Heart left ventricle (tissue), 16 donors: ENCODE measurements around the gene CENPL. TPM values are rescaled to one million over a fixed set of nuclear protein-coding genes. Genes with fewer than 3 reads are reported as not detected.
"Not testable (repeated sequence)": the region's sequence is repeated elsewhere in the genome, so short reads cannot be mapped to it uniquely, and the experiment has no call there.

Experiments used
- ATAC-seq, 4 donors: fragments of 200-7000 bp; cut with Tn5 transposase; one replicate each; pipeline ENCODE4 v1.9.1; 2020 to 2022; ENCODE audit warnings: moderate library complexity in 4 of 4, mild to moderate bottlenecking in 3 of 4, moderate number of reproducible peaks in 1 of 4
- DNase-seq, 5 donors: peaks; one replicate each; pipeline ENCODE4 v3.0.0-alpha.2; 2020
- H3K27ac ChIP-seq, 12 donors: fragments of 200-600 bp; sonication (generic) in 4 of 12; one replicate each; pipeline versions ENCODE4 v1.5.0 to v1.8.0; 2016 to 2022; ENCODE audit warnings: mild to moderate bottlenecking in 2 of 12
- H3K27me3 ChIP-seq, 9 donors: fragments of 200-600 bp; sonication (generic) in 2 of 9; one replicate each; pipeline versions ENCODE4 v1.5.1 to v1.8.0; 2016 to 2022; ENCODE audit warnings: mild to moderate bottlenecking in 3 of 9
- H3K36me3 ChIP-seq, 9 donors: fragments of 200-600 bp; sonication (generic) in 2 of 9; one replicate each; pipeline versions ENCODE4 v1.5.0 to v1.8.0; 2018 to 2022; ENCODE audit warnings: mild to moderate bottlenecking in 2 of 9
- H3K4me1 ChIP-seq, 12 donors: fragments of 200-600 bp; sonication (generic) in 4 of 12; one replicate each; pipeline versions ENCODE4 v1.5.0 to v1.8.0; 2016 to 2022; ENCODE audit warnings: mild to moderate bottlenecking in 3 of 12
- H3K4me3 ChIP-seq, 12 donors: fragments of 200-600 bp; sonication (generic) in 4 of 12; one replicate each; pipeline versions ENCODE4 v1.5.0 to v1.8.0; 2017 to 2022; ENCODE audit warnings: mild to moderate bottlenecking in 9 of 12, moderate library complexity in 4 of 12
- H3K9me3 ChIP-seq, 12 donors: fragments of 200-600 bp; sonication (generic) in 4 of 12; one replicate each; pipeline versions ENCODE4 v1.5.0 to v1.8.0; 2016 to 2022; ENCODE audit warnings: mild to moderate bottlenecking in 1 of 12
- CTCF ChIP-seq, 12 donors: fragments of 200-600 bp; sonication (generic) in 4 of 12; IDR thresholded peaks; one replicate each; pipeline versions ENCODE4 v1.5.0 to v1.8.0; 2018 to 2022; ENCODE audit warnings: antibody characterized with exemption in 12 of 12, mild to moderate bottlenecking in 5 of 12
- POLR2A ChIP-seq, 2 donors: fragments of 450-650 bp; IDR thresholded peaks; one replicate each; pipeline ENCODE4 v1.6.1; 2017; ENCODE audit warnings: antibody characterized with exemption in 2 of 2, mild to moderate bottlenecking in 2 of 2, moderate library complexity in 2 of 2
- WGBS, 4 donors: extraction: QIAGEN DNeasy Blood & Tissue Kit in 2 of 4; methylation state at CpG; one replicate each; pipeline versions ENCODE4 v1.1.5 to v1.1.7; 2013 to 2018; 5-methylcytosine and 5-hydroxymethylcytosine counted together
- intact Hi-C, 10 donors: fragments of 100-400 bp; cut with DNase I; formaldehyde crosslinking; loops; one replicate each; pipeline versions ENCODE4 v1.11.1 to v1.14.2; 2022
- polyA plus RNA-seq, 2 donors: library from polyadenylated mRNA; stranded (reverse); fragments of 200-250 nt; gene quantifications; one replicate each; pipeline ENCODE4 v1.2.3, GENCODE V29; 2013
- total RNA-seq, 9 donors: library from RNA; depleted of rRNA in 2 of 9; stranded (reverse); fragments of >200 nt in 2 of 9; fragmentation: NEBNext Ultra II Directional in 3 of 9; extraction: Animal tissue kit (Norgen Biotek cat#: 25700) in 3 of 9; gene quantifications; one replicate each; pipeline versions ENCODE4 v1.1.0 to v1.2.4, GENCODE V29; 2016 to 2023
- donor health status: ischemic (EF 13 %, LVEDD 7.1; RV severe dilation, severe dysfunction).
- donor health status: healthy with polysubstance abuse.
- donor health status: DM: no; HTN: yes; CAD: no.
- donor health status: DM: no; HTN: no; CAD: no.
- donor health status: ischemic (EF 25% LVEDD 6.9; RV normal size, moderate dysfunction).
- donor health status: ischemic (EF 25% LVEDD 5.7; RV mildly dilated, moderate dysfunction).
- donor health status: healthy.
- donor health status: DM: yes; HTN: yes; CAD: no.
- donor health status: ischemic (EF 35%, LVEDD 5.7; RV mildly dilated, moderate dysfunction).
- donor health status: nonischemic (EF 11% LVEDD 7.7; RV severe dilation, severe dysfunction).
- donor health status: DM: yes; HTN: yes; CAD: no.
- donor health status: PGD.
- donor health status: ischemic (EF 29% LVEDD 5.4; RV normal size, mild dysfunction).
- donor health status: nonischemic (EF 23%, LVEDD 6.1; RV moderate dilation, normal function).

The CENPL gene
- total and polyA plus RNA-seq, 11 donors = 1.7 to 5.8 (median 3.5) TPM

- Histone ChIP-seq H3K27ac (no peak overlapping the region), H3K4me1 (no peaks in the 10 kb centered on the region), H3K9me3 (peaks cover 0 to 6% (median 0%) of the 10 kb centered on the region in 12 donors), H3K36me3 (peaks cover 0 to 78% (median 50%) of the 10 kb centered on the region in 9 donors), H3K27me3 (no peaks in the 10 kb centered on the region), H3K4me3 (no peak overlapping the region)
- 91 to 100% (median 97%) methylated on average over 1 of the region's 1 CpG for WGBS, 4 donors
- TF ChIP-seq CTCF (IDR thresholded peaks at IDR 0.05) (no peak), POLR2A (IDR thresholded peaks at IDR 0.05) (no peak)
- no peak for ATAC-seq
- intact Hi-C loops = no loop called here
- no peak for DNase-seq
Observed at GRCh38 chr1:173771560-173771959, 53.1 kb downstream of the CENPL start.

GRCh38 chr1:173770330-173770729, 54.4 kb downstream of the CENPL start:
- H3K27ac ChIP-seq, DNase-seq, H3K9me3 ChIP-seq, H3K27me3 ChIP-seq, H3K4me3 ChIP-seq, intact Hi-C loops, H3K4me1 ChIP-seq, ATAC-seq: not testable (repeated sequence)
- H3K36me3 ChIP-seq = peaks cover 0 to 78% (median 48%) of the 10 kb centered on the region in 9 donors
- 94 to 97% (median 96%) methylated on average over 9 of the region's 9 CpGs for WGBS, 4 donors

GRCh38 chr1:173768827-173769226, 55.9 kb downstream of the CENPL start:
- Histone ChIP-seq H3K4me1 (no peaks in the 10 kb centered on the region), H3K36me3 (peaks cover 0 to 67% (median 38%) of the 10 kb centered on the region in 9 donors), H3K4me3 (no peak overlapping the region), H3K27ac (no peak overlapping the region), H3K27me3 (no peaks in the 10 kb centered on the region), H3K9me3 (peaks cover 0 to 7% (median 0%) of the 10 kb centered on the region in 12 donors)
- intact Hi-C loops = no loop called here
- no peak for ATAC-seq
- 87 to 94% (median 91%) methylated on average over 3 of the region's 3 CpGs for WGBS, 4 donors
- TF ChIP-seq CTCF (IDR thresholded peaks at IDR 0.05) = no peak
- no peak for TF ChIP-seq POLR2A (IDR thresholded peaks at IDR 0.05)
- DNase-seq = no peak

GRCh38 chr1:173768206-173768605, 56.5 kb downstream of the CENPL start:
- peaks cover 0 to 13% (median 2%) of the 10 kb centered on the region in 12 donors for H3K9me3 ChIP-seq
- H3K4me3 ChIP-seq = no peak overlapping the region
- intact Hi-C loops = no loop called here
- TF ChIP-seq POLR2A (IDR thresholded peaks at IDR 0.05) = no peak
- 68 to 77% (median 69%) methylated on average over 2 of the region's 2 CpGs for WGBS, 4 donors
- no peaks in the 10 kb centered on the region for H3K27me3 ChIP-seq
- peaks cover 0 to 62% (median 38%) of the 10 kb centered on the region in 9 donors for H3K36me3 ChIP-seq
- ATAC-seq = no peak
- no peak for DNase-seq
- no peak overlapping the region for H3K27ac ChIP-seq
- H3K4me1 ChIP-seq = no peaks in the 10 kb centered on the region

GRCh38 chr1:173764331-173764730, 60.4 kb downstream of the CENPL start:
- H3K27ac ChIP-seq, H3K4me1 ChIP-seq, H3K27me3 ChIP-seq, ATAC-seq, DNase-seq, intact Hi-C loops, H3K4me3 ChIP-seq: not testable (repeated sequence)
- Histone ChIP-seq H3K9me3 (peaks cover 0 to 19% (median 2%) of the 10 kb centered on the region in 12 donors), H3K36me3 (peaks cover 0 to 53% (median 26%) of the 10 kb centered on the region in 9 donors)
- WGBS, 4 donors = 95 to 98% (median 97%) methylated on average over 6 of the region's 6 CpGs

GRCh38 chr1:173758980-173759379, 65.7 kb downstream of the CENPL start:
- no peak for ATAC-seq
- WGBS, 4 donors = 95 to 100% (median 97%) methylated on average over 5 of the region's 5 CpGs
- peaks cover 0 to 15% (median 0%) of the 10 kb centered on the region in 12 donors for H3K9me3 ChIP-seq
- no peak for DNase-seq
- H3K36me3 ChIP-seq = peaks cover 0 to 66% (median 55%) of the 10 kb centered on the region in 9 donors
- no peak overlapping the region for H3K4me3 ChIP-seq
- intact Hi-C loops = no loop called here
- H3K4me1 ChIP-seq = no peaks in the 10 kb centered on the region
- no peaks in the 10 kb centered on the region for H3K27me3 ChIP-seq
- H3K27ac ChIP-seq = no peak overlapping the region
- TF ChIP-seq CTCF (IDR thresholded peaks at IDR 0.05) = no peak
- no peak for TF ChIP-seq POLR2A (IDR thresholded peaks at IDR 0.05)
